HCT116 (cell line): Measurements from ENCODE around the gene KCTD17. TPM values are rescaled to one million over a fixed set of nuclear protein-coding genes. Genes with fewer than 3 reads are reported as not detected.

Source experiments
- ATAC-seq: fragments of 200-7000 bp; cut with Tn5 transposase; 2 replicates; pipeline ENCODE4 v1.9.1; 2020; ENCODE audit warnings: mild to moderate bottlenecking, moderate library complexity
- BruUV-seq: library from RNA; stranded (reverse); fragments of 400-500 nt; replicated peaks from 2 replicates; lab custom pipeline; 2021; lab: Mats Ljungman, UMichigan
- CTCF ChIA-PET: fragments of 300-600 bp; sonication (Branson Sonifier 250); formaldehyde crosslinking; loops from one replicate; lab custom pipeline; 2021; ENCODE audit warnings: antibody characterized with exemption; lab: Charles Lee
- POLR2A ChIA-PET: fragments of 300-600, 350-600 bp; sonication (Branson Sonifier 250); formaldehyde crosslinking; loops from one replicate; lab custom pipeline; 2021; ENCODE audit warnings: antibody characterized with exemption; lab: Charles Lee
- RAD21 ChIA-PET, 2 experiments: fragments of 300-600 bp; sonication (Branson Sonifier 250); formaldehyde crosslinking; loops; one replicate each; lab custom pipeline; 2023; ENCODE audit warnings: low total read pairs in 2 of 2; ENCODE audit not compliant: uncharacterized antibody in 2 of 2, unreplicated experiment in 2 of 2, low non-redundant PET in 1 of 2; lab: Charles Lee
- DNase-seq: peaks from one replicate; pipeline ENCODE4 v3.0.0-alpha.2; 2010; ENCODE audit warnings: low read depth, low spot score
- H2AFZ ChIP-seq: fragments of 200-600 bp; shearing (Covaris generic), sonication (generic); 2 replicates; pipeline ENCODE4 v1.6.1; 2017; ENCODE audit warnings: low read depth, mixed run types, mixed read lengths, antibody characterized with exemption, low read length; ENCODE audit not compliant: poor library complexity, severe bottlenecking
- H3K27ac ChIP-seq: 2 replicates; pipeline ENCODE4 v1.5.1; 2012; ENCODE audit warnings: low read depth, low read length
- H3K27me3 ChIP-seq: fragments of 200-600 bp; sonication (generic); 2 replicates; pipeline ENCODE4 v1.6.1; 2016; ENCODE audit warnings: mixed run types, low read length, mixed read lengths; ENCODE audit not compliant: insufficient read depth
- H3K36me3 ChIP-seq, 2 experiments: fragments of 200-500 bp in 1 of 2; fragments of 200-600 bp in 1 of 2; sonication (Bioruptor generic) in 1 of 2; sonication (generic) in 1 of 2; 2 replicates each; pipeline versions ENCODE4 v1.5.1 to v1.6.1; 2014 to 2016; ENCODE audit warnings: low read length in 2 of 2, inconsistent platforms in 1 of 2, mixed read lengths in 1 of 2, mixed run types in 1 of 2; ENCODE audit not compliant: insufficient read depth in 2 of 2, control insufficient read depth in 1 of 2
- H3K4me1 ChIP-seq, 2 experiments: fragments of 200-600 bp in 1 of 2; sonication (generic) in 1 of 2; 2 replicates each; pipeline versions ENCODE4 v1.5.1 to v1.6.1; 2012 to 2017; ENCODE audit warnings: low read length in 2 of 2, inconsistent platforms in 1 of 2, mild to moderate bottlenecking in 1 of 2, mixed read lengths in 1 of 2, mixed run types in 1 of 2, moderate library complexity in 1 of 2; ENCODE audit not compliant: insufficient read depth in 2 of 2, control insufficient read depth in 1 of 2
- H3K4me2 ChIP-seq: fragments of 200-600 bp; sonication (generic); 2 replicates; pipeline ENCODE4 v1.6.1; 2017; ENCODE audit warnings: mixed run types, low read length, mixed read lengths
- H3K4me3 ChIP-seq, 2 experiments: fragments of 200-600 bp in 1 of 2; sonication (generic) in 1 of 2; replicated peaks in 1 of 2; 2 replicates each; pipeline ENCODE4 v1.5.1; 2011 to 2016; ENCODE audit warnings: low read length in 2 of 2, control low read depth in 1 of 2, low read depth in 1 of 2, mild to moderate bottlenecking in 1 of 2, mixed read lengths in 1 of 2, mixed run types in 1 of 2
- H3K79me2 ChIP-seq: fragments of 200-600 bp; sonication (generic); 2 replicates; pipeline ENCODE4 v1.6.1; 2017; ENCODE audit warnings: mild to moderate bottlenecking, mixed run types, low read length, moderate library complexity, mixed read lengths; ENCODE audit not compliant: insufficient read depth
- H3K9ac ChIP-seq: fragments of 200-600 bp; sonication (generic); 2 replicates; pipeline ENCODE4 v1.6.1; 2016; ENCODE audit warnings: low read length, mixed read lengths
- H3K9me2 ChIP-seq: fragments of 200-600 bp; sonication (generic), shearing (Covaris generic); 2 replicates; pipeline ENCODE4 v1.6.1; 2017; ENCODE audit warnings: mixed run types, mild to moderate bottlenecking, moderate library complexity; ENCODE audit not compliant: insufficient read depth
- H3K9me3 ChIP-seq, 2 experiments: fragments of 200-500 bp in 1 of 2; fragments of 200-600 bp in 1 of 2; sonication (Bioruptor generic) in 1 of 2; sonication (generic) in 1 of 2; 2 replicates each; pipeline ENCODE4 v1.6.1; 2014 to 2017; ENCODE audit warnings: low read length in 2 of 2, mixed read lengths in 2 of 2, inconsistent platforms in 1 of 2, low read depth in 1 of 2, mild to moderate bottlenecking in 1 of 2, mixed run types in 1 of 2, moderate library complexity in 1 of 2; ENCODE audit not compliant: control insufficient read depth in 1 of 2, insufficient read depth in 1 of 2
- H4K20me1 ChIP-seq: fragments of 200-600 bp; sonication (generic), shearing (Covaris generic); 2 replicates; pipeline ENCODE4 v1.6.1; 2017; ENCODE audit warnings: mixed run types, mild to moderate bottlenecking, moderate library complexity; ENCODE audit not compliant: insufficient read depth
- ATF3 ChIP-seq: IDR thresholded peaks from 2 replicates; pipeline ENCODE4 v1.6.1; 2012
- CBX3 ChIP-seq: IDR thresholded peaks from 2 replicates; pipeline ENCODE4 v1.6.1; 2012; ENCODE audit warnings: low read depth
- CEBPB ChIP-seq: IDR thresholded peaks from 2 replicates; pipeline ENCODE4 v1.6.1; 2012; ENCODE audit warnings: low read depth
- CTCF ChIP-seq, 3 experiments: fragments of 200-600 bp in 1 of 3; sonication (generic) in 1 of 3; IDR thresholded peaks in 2 of 3; conservative IDR thresholded peaks in 1 of 3; 2 replicates each; pipeline ENCODE4 v1.5.1; 2012 to 2017; ENCODE audit warnings: low read depth in 2 of 3, low read length in 2 of 3, antibody characterized with exemption in 1 of 3, borderline replicate concordance in 1 of 3, control low read depth in 1 of 3, mild to moderate bottlenecking in 1 of 3, mixed read lengths in 1 of 3, mixed run types in 1 of 3, moderate library complexity in 1 of 3; ENCODE audit not compliant: insufficient read depth in 1 of 3
- ELF1 ChIP-seq: IDR thresholded peaks from 2 replicates; pipeline ENCODE4 v1.6.1; 2012; ENCODE audit warnings: low read depth, borderline replicate concordance
- FOSL1 ChIP-seq: IDR thresholded peaks from 2 replicates; pipeline ENCODE4 v1.6.1; 2012; ENCODE audit warnings: low read depth
- JUND ChIP-seq: IDR thresholded peaks from 2 replicates; pipeline ENCODE4 v1.6.1; 2012
- POLR2AphosphoS5 ChIP-seq: IDR thresholded peaks from 2 replicates; pipeline ENCODE4 v1.6.1; 2011; ENCODE audit warnings: mild to moderate bottlenecking, low read depth, low read length, moderate library complexity
- RAD21 ChIP-seq: IDR thresholded peaks from 2 replicates; pipeline ENCODE4 v1.6.1; 2012; ENCODE audit warnings: low read depth, mild to moderate bottlenecking
- REST ChIP-seq: IDR thresholded peaks from 2 replicates; pipeline ENCODE4 v1.6.1; 2012; ENCODE audit warnings: low read depth
- SP1 ChIP-seq: IDR thresholded peaks from 2 replicates; pipeline ENCODE4 v1.6.1; 2012; ENCODE audit warnings: low read depth
- SRF ChIP-seq: IDR thresholded peaks from 2 replicates; pipeline ENCODE4 v1.6.1; 2012; ENCODE audit warnings: low read depth
- intact Hi-C: fragments of 100-400 bp; cut with micrococcal nuclease; formaldehyde crosslinking; loops from 2 replicates; pipeline ENCODE4 v1.10.0; 2022
- total RNA-seq: library from RNA; stranded (reverse); gene quantifications from one replicate; pipeline ENCODE4 v1.2.1, GENCODE V29; 2021; ENCODE audit not compliant: unreplicated experiment

KCTD17 gene
- total RNA-seq, 1 experiment from 2014 or later: 23.4 TPM

GRCh38 chr22:37012956-37013355 lies 38.6 kb upstream of the KCTD17 start:
- Histone ChIP-seq H3K9ac (no peak overlapping the region), H4K20me1 (no peaks in the 10 kb centered on the region), H2AFZ (no peak overlapping the region), H3K9me3 (no peaks in the 10 kb centered on the region), H3K4me3 (no peak overlapping the region), H3K27me3 (no peaks in the 10 kb centered on the region), H3K4me2 (no peak overlapping the region), H3K79me2 (no peaks in the 10 kb centered on the region; the same call in 1 of the 2 replicates), H3K4me1 (peaks cover 3 to 14% of the 10 kb centered on the region in 2 experiments; a peak in 2 of 4 replicates), H3K27ac (no peak overlapping the region), H3K36me3 (no peaks in the 10 kb centered on the region), H3K9me2 (no peaks in the 10 kb centered on the region)
- ChIA-PET CTCF (no interaction called here), POLR2A (no interaction called here), RAD21 (no interaction called here)
- TF ChIP-seq CBX3 (no peak), CEBPB (no peak), ATF3 (no peak), CTCF (IDR thresholded peaks at IDR 0.05 in 2 of 3, conservative IDR thresholded peaks at IDR 0.05 in 1 of 3; ENCODE audit: borderline replicate concordance in 1 of 3, insufficient read depth in 1 of 3, low read depth in 2 of 3, low read length in 2 of 3) (no peak), RAD21 (no peak), JUND (no peak), REST (no peak), ELF1 (no peak), POLR2AphosphoS5 (no peak), SRF (no peak), SP1 (no peak), FOSL1 (no peak)
- intact Hi-C loops: no loop called here
- DNase-seq (no peak), ATAC-seq (no peak)
- BruUV-seq: no TSS peak
